Ishikawa (cell line): ENCODE data around the gene FARS2.

ENCODE experiments used
- CEBPB ChIP-seq: IDR thresholded peaks from 2 replicates; pipeline ENCODE4 v1.6.1; 2012
- CREB1 ChIP-seq: IDR thresholded peaks from 2 replicates; pipeline ENCODE4 v1.6.1; 2012; ENCODE audit warnings: low read depth
- EGR1 ChIP-seq: IDR thresholded peaks from 2 replicates; pipeline ENCODE4 v1.6.1; 2012
- EP300 ChIP-seq: IDR thresholded peaks from 2 replicates; pipeline ENCODE4 v1.6.1; 2012; ENCODE audit warnings: borderline replicate concordance
- FOXM1 ChIP-seq: IDR thresholded peaks from 2 replicates; pipeline ENCODE4 v1.6.1; 2012; ENCODE audit warnings: low read depth, borderline replicate concordance
- MAX ChIP-seq: IDR thresholded peaks from 2 replicates; pipeline ENCODE4 v1.6.1; 2012
- REST ChIP-seq: IDR thresholded peaks from 2 replicates; pipeline ENCODE4 v1.6.1; 2012; ENCODE audit warnings: low read depth, mild to moderate bottlenecking
- TCF12 ChIP-seq: IDR thresholded peaks from 2 replicates; pipeline ENCODE4 v1.6.1; 2012; ENCODE audit warnings: low read depth
- TEAD4 ChIP-seq: IDR thresholded peaks from 2 replicates; pipeline ENCODE4 v1.6.1; 2012
- USF1 ChIP-seq: IDR thresholded peaks from 2 replicates; pipeline ENCODE4 v1.6.1; 2012

GRCh38 chr6:5220443-5220842 is 40.9 kb upstream of the FARS2 start:
- TF ChIP-seq CEBPB (no peak), REST (no peak), EGR1 (no peak), FOXM1 (no peak), CREB1 (no peak), TCF12 (no peak), USF1 (no peak), MAX (no peak), EP300 (no peak), TEAD4 (no peak)
